Activated CD8-positive, alpha-beta T cell treated with anti-CD3 and anti-CD28 coated beads, Interleukin-2, amount 10 ng/mL, durations not matched to agents 7 days and 5 days (primary cell): ENCODE data around the gene PANK4. TPM values are rescaled to one million over a fixed set of nuclear protein-coding genes. Genes with fewer than 3 reads are reported as not detected.
A peak's percentile ranks its signal among the peaks of the same experiment; 100 is the strongest.
"Not testable (repeated sequence)": the region's sequence is repeated elsewhere in the genome, so short reads cannot be mapped to it uniquely, and the experiment has no call there.

ENCODE experiments used
- ATAC-seq: fragments of 150-1000 bp; cut with Tn5 transposase; one replicate; pipeline ENCODE4 v1.10.0; 2021; ENCODE audit warnings: moderate library complexity
- CTCF ChIA-PET: fragments of 350-600 bp; sonication (Branson Sonifier 250); formaldehyde crosslinking; loops from one replicate; lab custom pipeline; 2021; ENCODE audit warnings: antibody characterized with exemption; lab: Charles Lee
- POLR2A ChIA-PET: fragments of 350-600 bp; sonication (Branson Sonifier 250); formaldehyde crosslinking; loops from one replicate; lab custom pipeline; 2021; ENCODE audit warnings: antibody characterized with exemption; lab: Charles Lee
- DNase-seq: peaks from one replicate; pipeline ENCODE4 v3.0.0-alpha.2; 2020
- H3K27ac Mint-ChIP-seq: one replicate; pipeline ENCODE4 v1.8.0; 2021; ENCODE audit warnings: mild to moderate bottlenecking, mixed read lengths
- H3K27me3 Mint-ChIP-seq: one replicate; pipeline ENCODE4 v1.8.0; 2021; ENCODE audit warnings: low read depth, mixed read lengths
- H3K36me3 Mint-ChIP-seq: one replicate; pipeline ENCODE4 v1.8.0; 2021; ENCODE audit warnings: low read depth, mixed read lengths
- H3K4me1 Mint-ChIP-seq: one replicate; pipeline ENCODE4 v1.8.0; 2021; ENCODE audit warnings: low read depth, mixed read lengths
- H3K4me3 Mint-ChIP-seq: one replicate; pipeline ENCODE4 v1.8.0; 2021; ENCODE audit warnings: mild to moderate bottlenecking, mixed read lengths
- H3K9me3 Mint-ChIP-seq: one replicate; pipeline ENCODE4 v1.8.0; 2022; ENCODE audit warnings: mixed read lengths; ENCODE audit not compliant: insufficient read depth
- total RNA-seq, 2 experiments: library from RNA; stranded (reverse); gene quantifications; one replicate each; pipeline ENCODE4 v1.2.3, GENCODE V29; 2021

Gene PANK4
- total RNA-seq, 2 experiments from 2014 or later: 55.9 to 66.8 TPM

DNA sequence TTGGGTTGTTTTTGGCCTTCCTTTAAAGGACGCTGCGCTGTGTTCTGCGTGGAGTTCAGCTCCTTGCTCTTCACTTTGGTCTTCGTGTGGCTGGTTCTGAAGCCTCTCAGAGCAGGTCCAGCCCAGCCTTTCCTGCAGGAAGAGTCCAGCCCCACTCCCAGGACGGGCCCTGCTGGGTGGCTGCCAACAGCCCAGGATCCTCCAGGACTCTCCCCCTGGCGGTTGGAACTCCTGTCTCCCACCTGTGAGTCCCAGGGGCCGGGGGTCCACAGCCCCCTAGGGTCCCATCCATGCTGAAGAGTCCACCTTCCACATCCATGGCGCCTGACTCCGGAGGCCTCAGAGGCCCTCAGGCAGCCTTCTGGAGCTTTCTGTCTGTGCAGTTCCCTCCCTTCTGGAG, 25.1 kb upstream of the PANK4 start:
- POLR2A ChIA-PET: interaction anchor here (0.7 kb wide), 1 partner anchor 33 kb away, joined by 4 read pairs; no protein-coding TSS in a partner anchor
- Mint-ChIP-seq H3K27ac (peak overlapping the region; percentile 52), H3K36me3 (peaks cover 12% of the 10 kb centered on the region), H3K4me1 (peaks cover 49% of the 10 kb centered on the region)
- H3K4me3 Mint-ChIP-seq, ATAC-seq, CTCF ChIA-PET, H3K9me3 Mint-ChIP-seq, DNase-seq, H3K27me3 Mint-ChIP-seq: not testable (repeated sequence)

GRCh38 chr1:2550309-2550861, 24.0 kb upstream of the PANK4 start:
- H3K4me3 Mint-ChIP-seq, DNase-seq, H3K27me3 Mint-ChIP-seq, H3K36me3 Mint-ChIP-seq, ATAC-seq, CTCF ChIA-PET, H3K9me3 Mint-ChIP-seq: not testable (repeated sequence)
- H3K4me1 Mint-ChIP-seq: peaks cover 45% of the 10 kb centered on the region
- POLR2A ChIA-PET: interaction anchor here (1.0 kb wide), 2 partner anchors 27 to 28 kb away, joined by 3 to 4 read pairs; no protein-coding TSS in a partner anchor
- H3K27ac Mint-ChIP-seq: peak overlapping the region; percentile 52

DNA sequence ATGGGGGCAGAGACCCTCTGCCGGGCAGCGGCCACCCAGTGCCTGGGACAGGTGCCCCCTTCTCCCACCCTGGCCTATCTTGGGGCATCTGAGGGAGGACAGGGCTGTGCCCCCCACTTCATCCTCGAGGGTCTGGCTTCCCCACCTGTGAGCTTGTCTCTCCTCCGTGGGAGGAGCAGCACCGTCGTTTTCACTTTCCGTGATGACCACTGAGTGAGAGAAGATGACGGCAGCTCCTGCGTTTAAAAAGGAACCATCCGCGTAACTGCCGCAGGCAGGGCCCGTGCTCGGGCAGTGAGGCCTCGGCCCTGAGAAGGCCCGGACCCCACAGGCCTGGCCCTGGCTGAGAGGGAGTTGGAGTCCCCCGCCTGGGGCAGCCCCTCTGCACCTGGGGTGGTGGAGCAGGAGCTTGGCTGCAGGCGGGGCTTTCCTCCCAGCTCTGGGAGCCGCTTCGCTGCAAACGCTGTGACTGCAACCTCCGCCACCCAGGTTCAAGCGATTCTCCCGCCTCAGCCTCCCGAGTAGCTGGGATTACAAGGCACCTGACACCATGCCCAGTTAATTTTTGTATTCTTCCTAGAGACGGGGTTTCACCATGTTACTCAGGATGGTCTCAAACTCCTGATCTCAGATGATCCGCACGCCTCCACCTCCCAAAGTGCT, 23.1 kb upstream of the PANK4 start:
- not testable (repeated sequence) for H3K36me3 Mint-ChIP-seq, H3K9me3 Mint-ChIP-seq, ATAC-seq, H3K27me3 Mint-ChIP-seq, DNase-seq
- CTCF ChIA-PET: interaction anchor here (1.1 to 2.7 kb wide), 2 partner anchors 290 to 354 kb away, joined by 3 to 13 read pairs; partner anchors contain the start of gene FAAP20
- POLR2A ChIA-PET: interaction anchor here (0.7 to 4.8 kb wide), 6 partner anchors 11 to 157 kb away, joined by 3 to 59 read pairs (median 4); partner anchors contain the start of genes MORN1 and RER1
- Mint-ChIP-seq H3K4me1 (peaks cover 42% of the 10 kb centered on the region), H3K27ac (peak overlapping the region; percentile 98), H3K4me3 (peak overlapping the region; percentile 85)

GRCh38 chr1:2548068-2548589, 21.7 kb upstream of the PANK4 start:
- no peaks in the 10 kb centered on the region for H3K9me3 Mint-ChIP-seq
- H3K4me3 Mint-ChIP-seq: peak overlapping the region; percentile 85
- H3K4me1 Mint-ChIP-seq: peaks cover 38% of the 10 kb centered on the region
- ChIA-PET CTCF (interaction anchor here (1.0 to 3.8 kb wide), 13 partner anchors 8 to 353 kb away, joined by 3 to 51 read pairs (median 6); partner anchors contain the start of genes FAAP20, PANK4, PEX10 and PLCH2), POLR2A (interaction anchor here (0.6 to 5.5 kb wide), 19 partner anchors 8 to 353 kb away, joined by 3 to 96 read pairs (median 5); partner anchors contain the start of genes FAAP20, HES5, MORN1 and PANK4)
- H3K27ac Mint-ChIP-seq: peak overlapping the region; percentile 98
- H3K27me3 Mint-ChIP-seq: no peaks in the 10 kb centered on the region
- DNase-seq: peak; percentile 90
- peaks cover 2% of the 10 kb centered on the region for H3K36me3 Mint-ChIP-seq
- ATAC-seq: peak; percentile 25

GRCh38 chr1:2547210-2548067, 21.0 kb upstream of the PANK4 start:
- H3K36me3 Mint-ChIP-seq: peaks cover 2% of the 10 kb centered on the region
- no peaks in the 10 kb centered on the region for H3K27me3 Mint-ChIP-seq
- H3K4me3 Mint-ChIP-seq: peak overlapping the region; percentile 85
- ATAC-seq: peak; percentile 22
- ChIA-PET POLR2A (interaction anchor here (1.0 to 5.5 kb wide), 18 partner anchors 9 to 353 kb away, joined by 3 to 96 read pairs (median 8); partner anchors contain the start of genes FAAP20, HES5, MORN1 and PANK4), CTCF (interaction anchor here (0.7 to 3.8 kb wide), 13 partner anchors 8 to 352 kb away, joined by 3 to 51 read pairs (median 6); partner anchors contain the start of genes FAAP20, PANK4, PEX10 and PRXL2B)
- peak; percentile 83 for DNase-seq
- H3K27ac Mint-ChIP-seq: peak overlapping the region; percentile 98
- H3K4me1 Mint-ChIP-seq: peaks cover 38% of the 10 kb centered on the region
- no peaks in the 10 kb centered on the region for H3K9me3 Mint-ChIP-seq

GRCh38 chr1:2546515-2547209, 20.3 kb upstream of the PANK4 start:
- Mint-ChIP-seq H3K4me3 (peak overlapping the region; percentile 85), H3K27ac (peak overlapping the region; percentile 98), H3K36me3 (peaks cover 2% of the 10 kb centered on the region), H3K27me3 (peaks cover 2% of the 10 kb centered on the region), H3K9me3 (no peaks in the 10 kb centered on the region), H3K4me1 (peaks cover 40% of the 10 kb centered on the region)
- peak; percentile 59 for ATAC-seq
- POLR2A ChIA-PET: interaction anchor here (1.0 to 5.5 kb wide), 17 partner anchors 10 to 337 kb away, joined by 3 to 96 read pairs (median 12); partner anchors contain the start of genes HES5, MORN1, PANK4 and PEX10
- peak; percentile 95 for DNase-seq
- CTCF ChIA-PET: interaction anchor here (0.8 to 3.8 kb wide), 14 partner anchors 10 to 352 kb away, joined by 3 to 51 read pairs (median 6); partner anchors contain the start of genes FAAP20, PANK4, PEX10 and PRXL2B

DNA sequence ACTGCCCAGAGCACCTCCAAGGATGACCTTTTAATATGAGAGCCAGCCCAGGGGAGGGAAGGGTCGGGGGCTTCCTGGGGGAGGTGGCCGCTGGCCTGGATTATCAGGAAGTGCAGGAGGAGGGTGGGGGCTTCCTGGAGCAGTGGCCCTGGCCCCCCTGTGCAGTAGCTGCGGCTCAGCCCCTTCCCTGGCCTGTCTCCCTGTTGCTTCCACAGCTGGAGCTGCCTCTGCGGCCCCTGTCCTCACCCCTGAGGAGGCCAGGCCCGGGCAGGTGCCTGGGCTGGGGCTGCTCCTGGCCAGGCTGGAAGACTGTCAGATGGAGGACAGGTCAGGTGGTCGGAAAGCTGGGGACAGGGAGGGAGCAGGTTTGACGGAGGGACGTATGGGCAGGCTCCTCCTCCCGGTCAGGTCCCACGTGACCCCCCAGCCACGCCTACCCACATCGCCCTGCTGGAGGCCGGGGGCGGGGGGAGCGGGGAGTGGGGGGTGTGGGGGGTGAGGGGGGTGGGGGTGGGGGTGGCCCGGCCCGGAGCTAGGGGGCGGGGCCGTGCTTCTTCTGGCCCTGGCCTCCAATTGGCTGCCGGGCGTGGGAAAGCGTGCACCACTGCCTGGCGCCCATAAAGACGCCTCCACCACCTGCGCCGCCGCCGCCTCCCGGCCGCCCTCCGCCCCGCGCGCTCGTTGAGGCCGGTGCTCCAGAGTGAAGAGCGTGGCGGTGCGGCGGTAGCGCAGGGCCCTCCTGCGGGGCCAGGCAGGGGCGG, 19.5 kb upstream of the PANK4 start:
- Mint-ChIP-seq H3K27ac (peak overlapping the region; percentile 98), H3K9me3 (no peaks in the 10 kb centered on the region), H3K4me3 (peak overlapping the region; percentile 85), H3K4me1 (peaks cover 37% of the 10 kb centered on the region), H3K36me3 (peaks cover 2% of the 10 kb centered on the region), H3K27me3 (peaks cover 4% of the 10 kb centered on the region)
- CTCF ChIA-PET: interaction anchor here (1.1 to 3.8 kb wide), 4 partner anchors 20 to 351 kb away, joined by 4 to 44 read pairs (median 5); partner anchors contain the start of genes FAAP20 and PANK4
- POLR2A ChIA-PET: interaction anchor here (1.1 to 5.5 kb wide), 8 partner anchors 11 to 133 kb away, joined by 4 to 96 read pairs (median 22); partner anchors contain the start of genes HES5, PANK4, PEX10 and TNFRSF14
- ATAC-seq (peak; percentile 63), DNase-seq (peak; percentile 94)

DNA sequence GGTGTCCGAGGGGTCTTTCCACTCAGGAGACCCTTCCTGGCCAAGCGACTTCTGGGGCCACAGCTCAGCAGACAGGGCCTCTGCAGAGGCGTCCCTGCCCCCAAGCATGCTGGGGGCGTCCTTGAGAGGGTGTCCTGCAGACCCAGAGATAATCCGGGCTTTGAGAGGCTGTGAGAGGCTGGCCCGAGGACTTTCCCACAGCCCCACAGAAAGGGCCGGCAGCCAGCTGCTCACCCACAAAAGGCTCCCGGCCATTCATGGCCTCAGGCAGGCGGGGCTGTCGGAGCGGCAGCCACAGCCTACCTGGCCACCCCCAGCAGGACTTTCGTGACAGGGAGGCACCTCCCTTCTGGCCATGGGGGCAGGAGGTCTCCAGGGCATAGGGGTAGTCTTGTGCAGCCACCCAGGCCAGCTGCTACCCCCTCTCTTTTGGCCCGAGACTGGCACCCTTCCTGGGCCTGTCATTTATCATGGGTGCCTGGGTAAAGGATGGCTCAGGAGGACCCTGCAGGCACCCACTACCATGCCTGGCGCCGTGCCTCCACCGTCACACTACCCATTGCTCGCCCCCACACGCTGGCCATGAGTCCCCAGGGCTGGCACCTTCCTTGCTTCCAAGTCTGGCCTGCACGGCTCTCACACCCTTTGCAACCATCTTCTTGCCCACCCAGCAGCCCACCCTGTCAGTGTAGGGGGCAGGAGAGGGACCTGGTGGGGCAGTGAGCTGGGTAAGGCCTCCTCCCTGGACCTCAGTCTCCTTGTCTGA, 18.7 kb upstream of the PANK4 start:
- no peak for DNase-seq
- H3K27me3 Mint-ChIP-seq: peaks cover 4% of the 10 kb centered on the region
- no peaks in the 10 kb centered on the region for H3K9me3 Mint-ChIP-seq
- peaks cover 34% of the 10 kb centered on the region for H3K4me1 Mint-ChIP-seq
- H3K27ac Mint-ChIP-seq: no peak overlapping the region
- H3K36me3 Mint-ChIP-seq: peaks cover 2% of the 10 kb centered on the region
- CTCF ChIA-PET: interaction anchor here (1.1 to 3.8 kb wide), 5 partner anchors 19 to 350 kb away, joined by 4 to 44 read pairs (median 5); partner anchors contain the start of genes FAAP20 and PANK4
- no peak for ATAC-seq
- H3K4me3 Mint-ChIP-seq: peak overlapping the region; percentile 46
- POLR2A ChIA-PET: interaction anchor here (1.1 to 5.5 kb wide), 7 partner anchors 11 to 132 kb away, joined by 4 to 96 read pairs (median 30); partner anchors contain the start of genes PANK4, PEX10 and TNFRSF14
